ENCODE data around the gene SORCS2.

SORCS2 gene

GRCh38 chr4:7645956-7646355 is 453.6 kb downstream of the SORCS2 start:
- H3K4me3 ChIP-seq (replicated peaks in 1 of 2; ENCODE audit: low read depth in 2 of 2, low read length in 2 of 2), result no peak overlapping the region
- DNase-seq (ENCODE audit: low read depth in 2 of 2), result no peak
- TF ChIP-seq CTCF (IDR thresholded peaks at IDR 0.05; ENCODE audit: low read depth, low read length), result no peak

GRCh38 chr4:7646384-7647061 is 454.2 kb downstream of the SORCS2 start:
- DNase-seq (ENCODE audit: low read depth in 2 of 2), result no peak
- no peak overlapping the region for H3K4me3 ChIP-seq (replicated peaks in 1 of 2; ENCODE audit: low read depth in 2 of 2, low read length in 2 of 2)
- TF ChIP-seq CTCF (IDR thresholded peaks at IDR 0.05; ENCODE audit: low read depth, low read length), result no peak

GRCh38 chr4:7647186-7647585 is 454.8 kb downstream of the SORCS2 start:
- H3K4me3 ChIP-seq (replicated peaks in 1 of 2; ENCODE audit: low read depth in 2 of 2, low read length in 2 of 2), result no peak overlapping the region
- DNase-seq (ENCODE audit: low read depth in 2 of 2), result no peak
- TF ChIP-seq CTCF (IDR thresholded peaks at IDR 0.05; ENCODE audit: low read depth, low read length), result no peak

- TF ChIP-seq CTCF (IDR thresholded peaks at IDR 0.05; ENCODE audit: low read depth, low read length), result no peak
- H3K4me3 ChIP-seq (replicated peaks in 1 of 2; ENCODE audit: low read depth in 2 of 2, low read length in 2 of 2), result no peak overlapping the region
- peak; percentile 5 to 44 for DNase-seq (ENCODE audit: low read depth in 2 of 2)
Measured at GRCh38 chr4:7647600-7648543, 455.5 kb downstream of the SORCS2 start.

GRCh38 chr4:7648544-7649395 is 456.4 kb downstream of the SORCS2 start:
- no peak for TF ChIP-seq CTCF (IDR thresholded peaks at IDR 0.05; ENCODE audit: low read depth, low read length)
- H3K4me3 ChIP-seq (replicated peaks in 1 of 2; ENCODE audit: low read depth in 2 of 2, low read length in 2 of 2), result no peak overlapping the region
- DNase-seq (ENCODE audit: low read depth in 2 of 2), result no peak

- DNase-seq (ENCODE audit: low read depth in 2 of 2), result no peak
- TF ChIP-seq CTCF (IDR thresholded peaks at IDR 0.05; ENCODE audit: low read depth, low read length), result no peak
- no peak overlapping the region for H3K4me3 ChIP-seq (replicated peaks in 1 of 2; ENCODE audit: low read depth in 2 of 2, low read length in 2 of 2)
Measured at GRCh38 chr4:7649411-7649740, 457.0 kb downstream of the SORCS2 start.
